Liver (tissue), 9 donors: ENCODE measurements around the gene FER. TPM values are rescaled to one million over a fixed set of nuclear protein-coding genes. Genes with fewer than 3 reads are reported as not detected.

Source experiments
- DNase-seq: peaks from one replicate; pipeline ENCODE4 v3.0.0-alpha.2; 2017; ENCODE audit warnings: low spot score
- H3K27ac ChIP-seq, 2 donors: one replicate each; pipeline ENCODE4 v1.7.0; 2013; ENCODE audit warnings: inconsistent platforms in 2 of 2, low read length in 2 of 2, control low read depth in 1 of 2, low read depth in 1 of 2, mild to moderate bottlenecking in 1 of 2
- H3K27me3 ChIP-seq, 4 donors: one replicate each; pipeline versions ENCODE4 v1.6.1 to v1.7.0; 2013; ENCODE audit warnings: low read length in 3 of 4, inconsistent platforms in 1 of 4, mild to moderate bottlenecking in 1 of 4, moderate library complexity in 1 of 4; ENCODE audit not compliant: control insufficient read depth in 4 of 4, insufficient read depth in 4 of 4
- H3K36me3 ChIP-seq, 4 donors: one replicate each; pipeline versions ENCODE4 v1.6.1 to v1.7.0; 2013; ENCODE audit warnings: low read length in 3 of 4, mild to moderate bottlenecking in 3 of 4, low read depth in 1 of 4, moderate library complexity in 1 of 4; ENCODE audit not compliant: control insufficient read depth in 4 of 4, insufficient read depth in 3 of 4
- H3K4me1 ChIP-seq, 4 donors: one replicate each; pipeline versions ENCODE4 v1.6.1 to v1.7.0; 2013; ENCODE audit warnings: low read length in 3 of 4, mild to moderate bottlenecking in 3 of 4, moderate library complexity in 1 of 4; ENCODE audit not compliant: control insufficient read depth in 4 of 4, insufficient read depth in 4 of 4
- H3K4me3 ChIP-seq, 3 donors: one replicate each; pipeline versions ENCODE4 v1.6.1 to v1.7.0; 2013; ENCODE audit warnings: low read length in 3 of 3, control low read depth in 1 of 3, low read depth in 1 of 3, mild to moderate bottlenecking in 1 of 3
- H3K9ac ChIP-seq, 2 donors: one replicate each; pipeline ENCODE4 v1.7.0; 2013; ENCODE audit warnings: low read length in 2 of 2, mild to moderate bottlenecking in 2 of 2, moderate library complexity in 2 of 2, control low read depth in 1 of 2, low read depth in 1 of 2
- H3K9me3 ChIP-seq, 4 donors: one replicate each; pipeline versions ENCODE4 v1.6.1 to v1.7.0; 2013; ENCODE audit warnings: low read length in 3 of 4; ENCODE audit not compliant: control insufficient read depth in 4 of 4
- EGR1 ChIP-seq, 2 donors: IDR thresholded peaks; 2 replicates each; pipeline ENCODE4 v1.6.1; 2016 to 2018; ENCODE audit warnings: antibody characterized with exemption in 2 of 2, low read depth in 2 of 2
- FOXA1 ChIP-seq: IDR thresholded peaks from 2 replicates; pipeline ENCODE4 v1.6.1; 2016; ENCODE audit warnings: antibody characterized with exemption
- FOXA2 ChIP-seq: IDR thresholded peaks from 2 replicates; pipeline ENCODE4 v1.6.1; 2016; ENCODE audit warnings: antibody characterized with exemption
- GABPA ChIP-seq, 2 donors: IDR thresholded peaks in 1 of 2; conservative IDR thresholded peaks in 1 of 2; 2 replicates each; pipeline ENCODE4 v1.6.1; 2016; ENCODE audit warnings: antibody characterized with exemption in 2 of 2, mild to moderate bottlenecking in 1 of 2, moderate library complexity in 1 of 2
- HNF4A ChIP-seq, 2 donors: conservative IDR thresholded peaks; 2 replicates each; pipeline ENCODE4 v1.6.1; 2016; ENCODE audit warnings: antibody characterized with exemption in 2 of 2, mild to moderate bottlenecking in 2 of 2
- HNF4G ChIP-seq: IDR thresholded peaks from 2 replicates; pipeline ENCODE4 v1.6.1; 2016; ENCODE audit warnings: antibody characterized with exemption
- JUND ChIP-seq, 2 donors: IDR thresholded peaks; 2 replicates each; pipeline ENCODE4 v1.6.1; 2016; ENCODE audit warnings: antibody characterized with exemption in 2 of 2
- MAX ChIP-seq: IDR thresholded peaks from 2 replicates; pipeline ENCODE4 v1.6.1; 2016; ENCODE audit warnings: antibody characterized with exemption
- NR2F2 ChIP-seq: IDR thresholded peaks from 2 replicates; pipeline ENCODE4 v1.6.1; 2016; ENCODE audit warnings: antibody characterized with exemption
- RAD21 ChIP-seq, 2 donors: IDR thresholded peaks; 2 replicates each; pipeline ENCODE4 v1.6.1; 2016; ENCODE audit warnings: antibody characterized with exemption in 2 of 2, mild to moderate bottlenecking in 2 of 2
- RXRA ChIP-seq, 2 donors: IDR thresholded peaks; 2 replicates each; pipeline ENCODE4 v1.6.1; 2017 to 2018; ENCODE audit warnings: antibody characterized with exemption in 2 of 2, mild to moderate bottlenecking in 1 of 2
- SP1 ChIP-seq: IDR thresholded peaks from 2 replicates; pipeline ENCODE4 v1.6.1; 2018; ENCODE audit warnings: antibody characterized with exemption, mild to moderate bottlenecking
- TAF1 ChIP-seq: conservative IDR thresholded peaks from 2 replicates; pipeline ENCODE4 v1.6.1; 2016; ENCODE audit warnings: antibody characterized with exemption, mild to moderate bottlenecking
- YY1 ChIP-seq: IDR thresholded peaks from 2 replicates; pipeline ENCODE4 v1.6.1; 2016; ENCODE audit warnings: antibody characterized with exemption, mild to moderate bottlenecking
- ZBTB33 ChIP-seq: IDR thresholded peaks from 2 replicates; pipeline ENCODE4 v1.6.1; 2016; ENCODE audit warnings: antibody characterized with exemption
- WGBS: extraction: QIAGEN DNeasy Blood & Tissue Kit; methylation state at CpG from one replicate; pipeline ENCODE4 v1.1.7; 2013; 5-methylcytosine and 5-hydroxymethylcytosine counted together
- polyA plus RNA-seq, 2 donors: library from polyadenylated mRNA; stranded (reverse) in 1 of 2; unstranded in 1 of 2; fragments of 200-250 nt in 1 of 2; fragments of >200 nt in 1 of 2; fragmentation: Nextera tagmentation in 1 of 2; extraction: Ambion mirVana in 1 of 2; gene quantifications; one replicate each; pipeline versions ENCODE4 v1.2.1 to v1.2.3, GENCODE V29; 2013 to 2015
- total RNA-seq, 2 donors: library from RNA; depleted of rRNA; stranded (reverse); fragments of >200 nt; gene quantifications; one replicate each; pipeline ENCODE4 v1.2.3, GENCODE V29; 2014
- TF ChIP-seq, protein P1 (sequence below): IDR thresholded peaks from 2 replicates; pipeline ENCODE4 v1.6.1; 2016; ENCODE audit warnings: antibody characterized with exemption
- TF ChIP-seq, protein P2 (sequence below): fragments of 150-350 bp; IDR thresholded peaks from 2 replicates; pipeline ENCODE4 v1.5.1; 2017; ENCODE audit warnings: improper control_type of control experiment, low read depth, low read length; ENCODE audit not compliant: missing input control
- donor health status: healthy.
- donor health status: healthy.
- donor health status: healthy.
- donor health status: healthy.
- donor health status: healthy.

Gene FER
- total and polyA plus RNA-seq, 4 donors, result 0.83 to 9.8 (median 5.9) TPM

DNA sequence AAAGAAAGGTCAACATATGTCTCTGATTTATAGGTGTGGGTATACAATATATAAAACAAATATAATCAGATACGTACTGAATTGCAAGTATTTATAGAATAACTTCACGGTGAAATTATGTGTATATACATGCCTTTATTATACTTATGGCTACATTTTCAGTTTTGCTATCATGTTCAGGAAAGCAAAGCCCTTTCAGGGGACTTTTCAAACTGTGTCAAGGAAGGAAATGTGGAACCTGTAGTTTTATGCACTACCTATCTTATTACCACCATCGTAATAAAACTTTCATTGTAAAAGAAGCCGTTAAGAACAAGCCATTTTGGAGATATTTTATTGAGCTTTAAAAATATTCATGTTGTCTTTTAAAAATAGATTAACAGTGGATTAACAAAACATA lies 404.9 kb downstream of the FER start:
- Histone ChIP-seq H3K9me3 (no peaks in the 10 kb centered on the region), H3K36me3 (no peaks in the 10 kb centered on the region), H3K4me3 (no peak overlapping the region), H3K4me1 (no peaks in the 10 kb centered on the region), H3K27me3 (no peaks in the 10 kb centered on the region), H3K9ac (no peak overlapping the region), H3K27ac (no peak overlapping the region)
- no peak for TF ChIP-seq TAF1
- no peak for TF ChIP-seq GABPA (IDR thresholded peaks at IDR 0.05 in 1 of 2, conservative IDR thresholded peaks at IDR 0.05 in 1 of 2)
- TF ChIP-seq FOXA2, result no peak
- TF ChIP-seq HNF4G, result no peak
- TF ChIP-seq, protein P1, sequence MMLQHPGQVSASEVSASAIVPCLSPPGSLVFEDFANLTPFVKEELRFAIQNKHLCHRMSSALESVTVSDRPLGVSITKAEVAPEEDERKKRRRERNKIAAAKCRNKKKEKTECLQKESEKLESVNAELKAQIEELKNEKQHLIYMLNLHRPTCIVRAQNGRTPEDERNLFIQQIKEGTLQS, result no peak
- TF ChIP-seq, protein P2, sequence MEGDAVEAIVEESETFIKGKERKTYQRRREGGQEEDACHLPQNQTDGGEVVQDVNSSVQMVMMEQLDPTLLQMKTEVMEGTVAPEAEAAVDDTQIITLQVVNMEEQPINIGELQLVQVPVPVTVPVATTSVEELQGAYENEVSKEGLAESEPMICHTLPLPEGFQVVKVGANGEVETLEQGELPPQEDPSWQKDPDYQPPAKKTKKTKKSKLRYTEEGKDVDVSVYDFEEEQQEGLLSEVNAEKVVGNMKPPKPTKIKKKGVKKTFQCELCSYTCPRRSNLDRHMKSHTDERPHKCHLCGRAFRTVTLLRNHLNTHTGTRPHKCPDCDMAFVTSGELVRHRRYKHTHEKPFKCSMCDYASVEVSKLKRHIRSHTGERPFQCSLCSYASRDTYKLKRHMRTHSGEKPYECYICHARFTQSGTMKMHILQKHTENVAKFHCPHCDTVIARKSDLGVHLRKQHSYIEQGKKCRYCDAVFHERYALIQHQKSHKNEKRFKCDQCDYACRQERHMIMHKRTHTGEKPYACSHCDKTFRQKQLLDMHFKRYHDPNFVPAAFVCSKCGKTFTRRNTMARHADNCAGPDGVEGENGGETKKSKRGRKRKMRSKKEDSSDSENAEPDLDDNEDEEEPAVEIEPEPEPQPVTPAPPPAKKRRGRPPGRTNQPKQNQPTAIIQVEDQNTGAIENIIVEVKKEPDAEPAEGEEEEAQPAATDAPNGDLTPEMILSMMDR, result no peak
- TF ChIP-seq RAD21 (IDR thresholded peaks at IDR 0.05), result no peak
- TF ChIP-seq RXRA (IDR thresholded peaks at IDR 0.05), result no peak
- DNase-seq, result no peak
- 92% methylated on average over 4 of the region's 4 CpGs for WGBS

- no peak for TF ChIP-seq MAX
- no peak for TF ChIP-seq GABPA (IDR thresholded peaks at IDR 0.05 in 1 of 2, conservative IDR thresholded peaks at IDR 0.05 in 1 of 2)
- no peak for TF ChIP-seq HNF4A (conservative IDR thresholded peaks at IDR 0.05)
- TF ChIP-seq FOXA2, result no peak
- TF ChIP-seq NR2F2, result no peak
- no peak for TF ChIP-seq RAD21 (IDR thresholded peaks at IDR 0.05)
- TF ChIP-seq, protein P2, result no peak
- TF ChIP-seq JUND (IDR thresholded peaks at IDR 0.05), result no peak
- no peak for TF ChIP-seq RXRA (IDR thresholded peaks at IDR 0.05)
- no peak for TF ChIP-seq TAF1
- TF ChIP-seq, protein P1, result no peak
- no peak for TF ChIP-seq YY1
- TF ChIP-seq FOXA1, result no peak
- no peak for TF ChIP-seq EGR1 (IDR thresholded peaks at IDR 0.05; ENCODE audit: low read depth in 2 of 2)
- no peak for TF ChIP-seq SP1
- no peak for TF ChIP-seq HNF4G
- TF ChIP-seq ZBTB33, result no peak
- Histone ChIP-seq H3K36me3 (no peaks in the 10 kb centered on the region), H3K9ac (no peak overlapping the region), H3K9me3 (no peaks in the 10 kb centered on the region), H3K4me1 (peaks cover 0 to 2% (median 0%) of the 10 kb centered on the region in 4 donors), H3K4me3 (no peak overlapping the region), H3K27me3 (no peaks in the 10 kb centered on the region), H3K27ac (no peak overlapping the region)
- DNase-seq, result no peak
Measured at GRCh38 chr5:109155625-109156024, 407.9 kb downstream of the FER start.
